GM18868 (cell line): Measurements from ENCODE around the gene EFCAB9.

Experiments used
- ATAC-seq: cut with Tn5 transposase; IDR thresholded peaks from one replicate; pipeline ENCODE4 v1.9.1; 2021; ENCODE audit warnings: mild to moderate bottlenecking, moderate library complexity; ENCODE audit not compliant: unreplicated experiment

Gene EFCAB9

GRCh38 chr5:172234031-172234430 lies 40.1 kb downstream of the EFCAB9 start:
- ATAC-seq = no peak

- ATAC-seq = peak; percentile 71
Measured at GRCh38 chr5:172235132-172235780, 41.3 kb downstream of the EFCAB9 start.

GRCh38 chr5:172235827-172236736 lies 42.1 kb downstream of the EFCAB9 start:
- no peak for ATAC-seq

- ATAC-seq = no peak
Measured at GRCh38 chr5:172238334-172238733, 44.4 kb downstream of the EFCAB9 start.

GRCh38 chr5:172243302-172243701 lies 49.3 kb downstream of the EFCAB9 start:
- ATAC-seq = no peak

- ATAC-seq = no peak
Measured at GRCh38 chr5:172245046-172245445, 51.1 kb downstream of the EFCAB9 start.

- ATAC-seq = no peak
Measured at GRCh38 chr5:172245703-172246125, 51.7 kb downstream of the EFCAB9 start.

GRCh38 chr5:172248637-172249036 lies 54.7 kb downstream of the EFCAB9 start:
- ATAC-seq = no peak

- no peak for ATAC-seq
Measured at GRCh38 chr5:172251419-172251818, 57.4 kb downstream of the EFCAB9 start.

GRCh38 chr5:172252501-172252900 lies 58.5 kb downstream of the EFCAB9 start:
- ATAC-seq = no peak
